SIG-M5 (cell line): ENCODE data around the gene HOXC5.
"Not testable (repeated sequence)": the region's sequence is repeated elsewhere in the genome, so short reads cannot be mapped to it uniquely, and the experiment has no call there.

Source experiments
- DNase-seq: peaks from one replicate; lab custom pipeline; 2025; lab: John Stamatoyannopoulos, UW

Gene HOXC5

GRCh38 chr12:54066408-54066807 lies 33.6 kb downstream of the HOXC5 start:
- no peak for DNase-seq

GRCh38 chr12:54068418-54069070 lies 35.7 kb downstream of the HOXC5 start:
- DNase-seq: no peak

- DNase-seq: no peak
Measured at GRCh38 chr12:54071942-54072341, 39.1 kb downstream of the HOXC5 start.

GRCh38 chr12:54074308-54074707 lies 41.5 kb downstream of the HOXC5 start:
- no peak for DNase-seq

GRCh38 chr12:54075409-54075808 lies 42.6 kb downstream of the HOXC5 start:
- DNase-seq: no peak

DNA sequence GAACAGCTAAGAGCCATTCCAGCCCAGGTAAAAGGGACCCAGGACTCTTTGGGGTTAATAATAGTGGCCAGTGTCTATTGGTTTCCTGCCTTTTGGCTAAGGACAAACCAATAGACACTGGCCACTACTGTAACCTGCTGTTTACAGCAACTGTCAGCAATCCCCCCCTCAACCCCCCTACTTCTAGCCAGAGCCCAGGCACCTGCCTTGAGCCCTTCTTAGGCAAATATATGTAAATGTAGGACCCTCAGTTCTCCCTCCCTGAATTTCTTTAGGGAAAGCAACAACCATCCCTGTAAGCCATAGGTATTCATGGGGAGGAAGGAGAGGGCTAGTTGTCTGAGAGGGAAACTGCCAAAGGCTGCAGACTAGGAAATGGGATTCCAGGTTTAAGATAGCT lies 43.1 kb downstream of the HOXC5 start:
- DNase-seq: no peak

GRCh38 chr12:54077843-54078242 lies 45.0 kb downstream of the HOXC5 start:
- not testable (repeated sequence) for DNase-seq

- not testable (repeated sequence) for DNase-seq
Measured at GRCh38 chr12:54079115-54079514, 46.3 kb downstream of the HOXC5 start.

GRCh38 chr12:54080008-54080924 lies 47.4 kb downstream of the HOXC5 start:
- not testable (repeated sequence) for DNase-seq

GRCh38 chr12:54081053-54081514 lies 48.2 kb downstream of the HOXC5 start:
- DNase-seq: not testable (repeated sequence)

- DNase-seq: not testable (repeated sequence)
Measured at GRCh38 chr12:54081581-54082396, 48.9 kb downstream of the HOXC5 start.

DNA sequence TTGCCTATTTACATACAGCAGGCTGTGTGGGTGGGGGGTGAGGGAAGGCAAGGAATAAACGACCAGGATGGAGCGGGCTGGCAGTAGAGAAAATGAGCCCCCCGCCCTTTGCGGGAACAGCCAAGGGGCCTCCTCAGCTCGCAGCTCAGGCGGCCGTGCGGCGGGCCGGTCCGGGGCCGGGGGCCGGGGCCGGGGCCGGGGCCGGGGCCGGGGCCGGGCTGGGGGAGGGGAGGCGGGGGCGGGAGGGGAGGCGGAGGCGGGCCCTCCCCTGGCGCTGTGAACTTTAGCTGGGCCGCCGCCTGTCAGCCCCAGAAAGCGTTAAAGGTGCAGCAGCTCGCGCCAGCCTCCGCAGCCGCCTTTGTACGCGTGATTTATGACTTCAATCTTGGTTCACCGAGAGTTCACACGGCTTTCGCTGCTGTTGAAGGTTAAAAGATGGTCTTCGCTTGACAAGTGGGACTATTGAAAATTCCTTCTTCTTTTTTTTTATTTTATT lies 49.6 kb downstream of the HOXC5 start:
- no peak for DNase-seq
